ENCODE measurements around the gene RASL11B.
"Not testable (repeated sequence)": the region's sequence is repeated elsewhere in the genome, so short reads cannot be mapped to it uniquely, and the experiment has no call there.

RASL11B gene, protein sequence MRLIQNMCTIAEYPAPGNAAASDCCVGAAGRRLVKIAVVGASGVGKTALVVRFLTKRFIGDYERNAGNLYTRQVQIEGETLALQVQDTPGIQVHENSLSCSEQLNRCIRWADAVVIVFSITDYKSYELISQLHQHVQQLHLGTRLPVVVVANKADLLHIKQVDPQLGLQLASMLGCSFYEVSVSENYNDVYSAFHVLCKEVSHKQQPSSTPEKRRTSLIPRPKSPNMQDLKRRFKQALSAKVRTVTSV

GRCh38 chr4:52861879-52862616 lies at the start of gene RASL11B:
Gene RASL11B (plus strand): TSS chr4:52862317. CDS start chr4:52862508, 191 bp downstream.
- ATAC-seq = peak; percentile 97 to 98

- ATAC-seq = no peak
Observed at GRCh38 chr4:52813546-52813945, 48.6 kb upstream of the RASL11B start.

GRCh38 chr4:52822583-52822971 lies 39.5 kb upstream of the RASL11B start:
- ATAC-seq = no peak

DNA sequence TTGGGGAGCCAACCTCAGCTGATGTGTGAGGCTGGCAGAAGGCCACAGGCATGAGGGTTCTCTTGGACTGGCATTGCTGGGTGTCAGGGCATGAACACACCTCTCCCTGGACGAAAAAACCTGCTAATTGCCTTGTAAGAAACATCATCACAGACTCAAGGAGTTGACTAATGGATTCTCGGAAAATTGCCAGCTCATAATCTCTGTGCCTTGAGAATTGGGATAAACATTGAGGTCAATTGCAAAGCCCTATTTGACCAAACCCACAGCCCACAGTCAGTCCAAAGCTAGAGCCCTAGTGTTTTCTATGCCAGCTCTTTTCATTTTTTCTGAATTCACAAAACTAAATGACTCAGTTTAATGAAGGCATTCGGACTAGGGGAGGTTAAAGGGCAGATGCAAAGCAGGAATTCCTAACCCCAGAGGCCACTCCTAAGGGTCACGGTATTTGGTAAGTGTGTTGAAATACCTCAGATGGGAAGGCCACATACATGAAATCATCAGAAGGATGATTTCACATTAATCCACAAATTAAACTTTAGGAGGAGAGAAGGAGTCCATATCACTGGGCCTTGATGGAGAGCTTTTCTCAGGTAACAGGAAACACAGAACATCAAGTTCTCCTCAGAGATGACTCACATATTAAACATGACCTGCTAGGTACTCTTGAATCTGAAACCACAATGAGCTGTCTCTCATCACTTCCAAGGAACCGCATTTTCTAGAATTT lies 39.0 kb upstream of the RASL11B start:
- ATAC-seq = peak; percentile 72 to 81

DNA sequence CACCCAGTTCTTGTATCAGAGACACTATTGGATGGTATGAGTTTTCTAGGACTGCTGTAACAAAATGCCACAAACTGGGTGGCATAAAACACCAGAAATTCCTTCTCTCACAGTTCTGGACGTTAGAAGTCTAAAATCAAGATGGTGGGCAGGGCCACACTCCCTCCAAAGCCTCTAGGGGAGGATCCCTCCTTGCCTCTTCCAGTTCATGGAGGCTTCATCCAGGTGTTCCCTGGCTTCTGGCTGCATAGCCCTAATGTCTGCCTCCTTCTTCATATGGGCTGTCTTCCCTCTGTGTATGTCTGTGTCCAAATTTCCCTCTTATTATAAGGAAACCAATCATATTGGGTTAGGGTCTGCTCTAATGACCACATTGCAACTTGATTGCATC lies 38.4 kb upstream of the RASL11B start:
- peak in 1 of 2 donors; percentile 5 for ATAC-seq

DNA sequence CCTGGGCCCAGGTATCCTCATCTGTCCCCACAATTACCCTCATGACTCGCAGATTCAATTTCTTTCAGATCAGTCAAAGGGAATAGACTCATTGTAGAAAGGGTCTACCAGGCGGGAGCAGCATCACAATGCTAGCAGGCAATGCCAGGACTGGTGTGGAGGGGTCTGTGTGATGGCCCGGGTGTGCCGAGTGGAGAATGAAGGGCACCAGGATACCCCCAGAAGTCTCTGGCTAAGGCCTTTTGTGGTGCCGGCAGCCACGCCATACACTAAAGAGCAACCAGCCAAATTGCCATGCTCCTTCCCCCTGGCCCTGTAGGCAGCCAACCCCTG lies 37.9 kb upstream of the RASL11B start:
- no peak for ATAC-seq

DNA sequence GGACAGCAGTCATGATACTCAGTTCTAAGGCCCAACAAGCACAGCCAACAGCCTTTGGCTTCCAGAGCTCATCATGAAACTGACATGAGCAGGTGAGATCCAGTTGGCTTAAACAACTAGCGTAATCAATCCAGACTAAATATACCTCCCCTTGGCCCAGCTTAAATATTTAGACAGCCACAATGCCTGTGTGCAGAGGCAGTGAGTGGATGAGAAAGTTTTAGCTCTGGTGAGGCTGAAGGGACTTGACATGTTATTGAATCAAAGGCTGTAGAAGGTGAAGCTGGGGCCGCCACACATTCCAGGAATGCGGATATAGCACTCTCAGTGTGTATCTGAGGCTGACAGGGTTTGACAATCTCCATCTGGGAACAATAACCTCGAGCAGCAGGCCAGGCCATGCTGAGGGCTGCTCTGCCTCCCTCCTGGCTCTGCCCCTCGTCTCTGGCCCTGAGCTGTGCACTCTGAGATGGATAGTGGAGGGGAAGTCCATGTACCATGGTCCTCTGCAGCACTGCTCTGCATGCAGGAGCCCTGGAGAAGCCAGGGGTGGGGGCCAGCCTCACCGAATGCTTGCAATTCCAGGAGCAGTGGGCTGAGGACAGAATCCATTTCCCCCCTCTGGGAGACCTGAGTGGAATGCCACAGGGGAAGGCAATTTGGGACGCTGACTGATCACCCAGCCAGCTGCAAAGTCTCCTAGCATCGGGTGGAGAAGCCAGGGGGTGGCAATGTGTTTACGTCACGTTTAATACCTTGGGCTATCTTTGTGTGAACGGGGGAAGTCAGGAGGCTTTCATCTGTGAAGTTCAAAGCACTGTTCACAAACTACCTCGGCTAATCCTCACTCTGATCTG lies 37.3 kb upstream of the RASL11B start:
- no peak for ATAC-seq

- no peak for ATAC-seq
Observed at GRCh38 chr4:52825460-52826090, 36.5 kb upstream of the RASL11B start.

GRCh38 chr4:52833941-52834525 lies 28.1 kb upstream of the RASL11B start:
- ATAC-seq = no peak

DNA sequence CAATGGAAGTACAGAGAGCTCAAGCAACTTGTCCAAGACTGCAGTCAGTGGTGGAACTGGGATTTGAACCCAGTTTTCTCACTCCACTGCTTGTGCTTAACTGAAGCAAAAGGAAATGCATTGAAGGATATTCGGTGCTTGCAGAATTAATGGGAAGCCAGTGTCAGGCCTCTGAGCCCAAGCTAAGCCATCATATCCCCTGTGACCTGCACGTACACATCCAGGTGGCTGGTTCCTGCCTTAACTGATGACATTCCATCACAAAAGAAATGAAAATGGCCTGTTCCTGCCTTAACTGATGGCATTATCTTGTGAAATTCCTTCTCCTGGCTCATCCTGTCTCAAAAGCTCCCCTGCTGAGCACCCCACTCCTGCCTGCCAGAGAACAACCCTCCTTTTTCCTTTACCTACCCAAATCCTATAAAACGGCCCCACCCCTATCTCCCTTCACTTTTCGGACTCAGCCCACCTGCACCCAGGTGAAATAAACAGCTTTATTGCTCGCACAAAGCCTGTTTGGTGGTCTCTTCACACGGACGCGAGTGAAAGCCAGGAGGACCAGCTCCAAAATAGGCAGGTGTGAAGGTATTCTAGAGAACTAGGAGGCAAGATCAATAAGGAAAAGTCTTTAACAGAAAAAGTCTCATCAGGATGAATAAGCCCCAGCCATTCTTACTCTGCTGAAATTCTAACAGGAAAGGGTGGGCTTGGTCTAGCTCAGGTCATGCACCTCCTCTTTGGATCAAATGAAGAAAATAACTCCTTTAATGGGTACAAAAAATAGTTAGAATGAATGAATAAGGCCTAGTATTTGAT lies 27.3 kb upstream of the RASL11B start:
- ATAC-seq = not testable (repeated sequence)

GRCh38 chr4:52836120-52836519 lies 26.0 kb upstream of the RASL11B start:
- no peak for ATAC-seq

- no peak for ATAC-seq
Observed at GRCh38 chr4:52836678-52837077, 25.4 kb upstream of the RASL11B start.

DNA sequence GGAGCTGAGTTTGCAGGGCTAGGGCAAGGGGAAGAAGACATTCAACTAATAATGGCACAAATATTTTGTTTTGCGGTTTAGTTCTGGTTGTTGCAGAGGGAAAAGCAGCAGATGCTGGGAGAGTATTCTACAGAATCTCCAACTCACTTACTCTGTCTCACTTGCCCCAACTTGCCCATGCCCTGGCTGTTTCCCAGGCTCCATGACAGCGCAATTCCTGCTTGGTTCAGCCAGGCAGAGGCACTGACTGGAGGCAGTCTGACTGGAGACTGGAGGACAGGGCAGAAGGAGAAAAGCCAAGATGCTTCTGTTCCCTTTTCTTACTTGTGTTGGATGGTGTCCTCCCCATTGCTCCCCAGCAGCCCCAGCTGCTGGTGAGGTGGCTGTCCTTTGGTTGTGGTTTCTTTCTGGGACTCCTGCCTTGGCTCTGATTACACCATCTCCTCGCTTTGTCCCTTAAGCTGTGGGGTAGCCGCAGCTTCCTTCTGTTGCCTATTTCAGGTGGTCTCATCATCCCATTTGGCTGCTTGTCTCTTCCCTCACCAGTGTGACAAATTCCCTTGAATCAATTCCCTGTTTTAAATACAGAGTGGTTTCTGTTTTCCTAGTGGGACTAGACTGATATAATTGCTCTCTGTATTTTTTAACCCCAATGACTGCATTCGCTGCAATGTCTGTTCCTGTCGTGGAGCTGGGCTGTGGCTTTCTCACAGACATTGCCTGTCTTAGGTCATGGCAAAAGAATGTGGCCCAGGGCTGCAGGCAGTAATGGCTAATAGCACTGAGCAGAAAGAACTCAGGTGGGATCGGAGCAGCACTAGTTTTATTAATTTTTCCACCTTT lies 24.2 kb upstream of the RASL11B start:
- ATAC-seq = no peak

DNA sequence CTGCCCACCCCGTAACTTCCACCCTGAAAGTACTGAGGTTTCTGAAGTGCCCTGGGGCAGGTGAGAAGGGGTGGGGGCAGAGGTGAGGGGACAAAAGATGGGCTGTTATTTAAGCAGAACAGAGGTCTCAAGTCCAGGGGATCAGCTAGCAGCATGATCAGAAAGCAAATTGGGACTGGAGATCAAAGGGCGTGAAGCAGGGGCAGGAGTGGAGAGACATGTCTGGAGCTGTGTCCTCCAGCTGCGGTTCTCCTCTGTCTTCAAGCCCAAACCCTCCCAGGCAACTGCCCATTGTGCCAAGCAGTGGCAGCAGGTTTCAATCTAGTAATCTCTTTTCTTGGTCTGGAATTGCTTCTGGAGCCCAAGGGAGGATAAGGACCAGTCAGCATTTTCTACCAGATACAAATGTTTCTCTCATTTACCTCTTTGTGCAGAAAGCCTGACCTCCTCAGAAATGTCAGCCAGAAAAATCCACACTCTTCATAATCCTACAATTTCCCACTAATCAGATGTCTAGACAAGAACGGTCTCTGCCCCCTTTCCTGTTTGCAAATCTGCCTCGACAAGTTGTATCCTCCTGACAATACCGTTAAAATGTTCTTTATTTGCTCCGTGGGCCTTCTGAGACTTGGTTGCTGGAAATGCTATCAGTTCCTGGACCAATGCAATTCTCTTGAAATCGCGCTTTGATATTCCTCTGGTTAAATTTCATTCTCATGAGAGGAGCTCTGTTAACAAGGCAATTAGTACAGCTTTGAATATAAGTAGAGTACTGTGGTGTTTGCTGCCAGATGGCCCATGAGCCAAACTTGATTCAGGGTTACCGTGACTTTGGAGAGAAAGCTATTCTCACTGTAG lies 23.2 kb upstream of the RASL11B start:
- no peak for ATAC-seq

- ATAC-seq = no peak
Observed at GRCh38 chr4:52840531-52841370, 21.4 kb upstream of the RASL11B start.

DNA sequence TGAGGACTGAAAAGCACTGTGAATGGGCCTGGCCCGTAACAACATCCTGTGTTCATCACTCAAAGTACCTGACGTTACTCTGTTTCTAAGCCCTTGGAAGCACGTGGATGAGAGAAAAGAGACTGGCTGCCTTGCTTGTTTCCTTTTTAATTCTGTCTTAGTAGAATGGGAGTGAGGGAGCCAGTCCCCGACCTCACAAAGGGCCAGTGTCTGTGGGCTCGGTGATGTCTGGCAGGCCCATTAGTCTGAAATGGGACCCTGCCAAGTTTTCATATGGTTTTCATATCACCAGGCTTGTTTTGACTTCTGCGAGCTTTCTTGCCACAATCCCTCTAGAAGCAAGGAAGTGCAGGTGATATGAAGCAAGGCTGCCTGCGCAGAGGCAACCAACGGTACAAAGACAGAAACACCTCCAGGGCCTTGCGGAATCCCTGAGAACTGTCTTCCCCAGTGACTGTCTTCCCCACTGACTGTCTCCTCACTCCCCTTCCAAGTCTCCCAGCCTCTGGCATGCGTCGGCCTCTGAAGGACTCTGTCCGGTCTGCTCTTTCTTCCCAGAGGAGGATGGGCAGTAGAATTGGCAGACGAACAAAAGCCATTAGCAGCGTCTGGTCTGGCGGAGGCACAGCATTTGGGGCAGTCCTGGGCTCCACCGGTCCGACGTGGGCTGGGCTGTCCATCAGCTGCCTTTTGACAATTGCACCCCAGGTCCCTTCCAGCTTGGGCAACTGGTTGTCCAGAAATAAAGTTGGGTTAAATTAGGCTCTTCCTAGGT lies 20.2 kb upstream of the RASL11B start:
- no peak for ATAC-seq

GRCh38 chr4:52842792-52843191 lies 19.3 kb upstream of the RASL11B start:
- ATAC-seq = no peak
